Gastroesophageal sphincter (tissue), 3 donors: ENCODE results near the gene ATF3.

Experiments
- EP300 ChIP-seq: sonication (generic); formaldehyde crosslinking; IDR thresholded peaks from one replicate; pipeline ENCODE4 v1.6.1; 2017; ENCODE audit warnings: antibody characterized with exemption, mild to moderate bottlenecking
- POLR2A ChIP-seq, 2 donors: fragments of 450-650 bp; IDR thresholded peaks; one replicate each; pipeline ENCODE4 v1.6.1; 2017; ENCODE audit warnings: antibody characterized with exemption in 2 of 2, mild to moderate bottlenecking in 2 of 2, moderate library complexity in 1 of 2
- TF ChIP-seq, protein P1 (sequence below), 4 experiments: fragments of 200-600 bp in 2 of 4; fragments of 450-650 bp in 2 of 4; sonication (generic) in 1 of 4; IDR thresholded peaks; one replicate each; pipeline ENCODE4 v1.5.1; 2017 to 2019; ENCODE audit warnings: antibody characterized with exemption in 4 of 4, mild to moderate bottlenecking in 2 of 4, moderate library complexity in 2 of 4

GRCh38 chr1:212650228-212650627, 41.7 kb downstream of the ATF3 start:
- TF ChIP-seq EP300 (no peak), POLR2A (IDR thresholded peaks at IDR 0.05) (no peak)
- TF ChIP-seq, protein P1, sequence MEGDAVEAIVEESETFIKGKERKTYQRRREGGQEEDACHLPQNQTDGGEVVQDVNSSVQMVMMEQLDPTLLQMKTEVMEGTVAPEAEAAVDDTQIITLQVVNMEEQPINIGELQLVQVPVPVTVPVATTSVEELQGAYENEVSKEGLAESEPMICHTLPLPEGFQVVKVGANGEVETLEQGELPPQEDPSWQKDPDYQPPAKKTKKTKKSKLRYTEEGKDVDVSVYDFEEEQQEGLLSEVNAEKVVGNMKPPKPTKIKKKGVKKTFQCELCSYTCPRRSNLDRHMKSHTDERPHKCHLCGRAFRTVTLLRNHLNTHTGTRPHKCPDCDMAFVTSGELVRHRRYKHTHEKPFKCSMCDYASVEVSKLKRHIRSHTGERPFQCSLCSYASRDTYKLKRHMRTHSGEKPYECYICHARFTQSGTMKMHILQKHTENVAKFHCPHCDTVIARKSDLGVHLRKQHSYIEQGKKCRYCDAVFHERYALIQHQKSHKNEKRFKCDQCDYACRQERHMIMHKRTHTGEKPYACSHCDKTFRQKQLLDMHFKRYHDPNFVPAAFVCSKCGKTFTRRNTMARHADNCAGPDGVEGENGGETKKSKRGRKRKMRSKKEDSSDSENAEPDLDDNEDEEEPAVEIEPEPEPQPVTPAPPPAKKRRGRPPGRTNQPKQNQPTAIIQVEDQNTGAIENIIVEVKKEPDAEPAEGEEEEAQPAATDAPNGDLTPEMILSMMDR (IDR thresholded peaks at IDR 0.05), result no peak
